H1 (cell line): ENCODE data around the gene CCR2. TPM values are rescaled to one million over a fixed set of nuclear protein-coding genes. Genes with fewer than 3 reads are reported as not detected.

Experiments used
- GTF2F1 ChIP-seq: IDR thresholded peaks from 2 replicates; pipeline ENCODE4 v1.6.1; 2012; ENCODE audit warnings: low read depth, low read length, improper control_type of control experiment, borderline replicate concordance
- NRF1 ChIP-seq: IDR thresholded peaks from 2 replicates; pipeline ENCODE4 v1.6.1; 2011; ENCODE audit warnings: mild to moderate bottlenecking, low read depth, low read length, improper control_type of control experiment
- POLR2AphosphoS5 ChIP-seq: IDR thresholded peaks from 2 replicates; pipeline ENCODE4 v1.6.1; 2011; ENCODE audit warnings: low read depth, low read length
- polyA plus RNA-seq, 7 experiments: library from polyadenylated mRNA; depleted of rRNA in 3 of 7; stranded (reverse) in 5 of 7; unstranded in 2 of 7; fragments of >200 nt in 5 of 7; fragments of 200-250 nt in 2 of 7; gene quantifications; 1 replicate in 5 of 7; 2 replicates in 1 of 7; 4 replicates in 1 of 7; pipeline versions ENCODE4 v1.2.1 to v1.2.3, GENCODE V29; 2011 to 2013; ENCODE audit warnings: missing spikeins in 2 of 7, mixed read lengths in 2 of 7
- total RNA-seq: library from RNA; stranded (reverse); fragmentation: NEBNext Ultra II Directional; extraction: Animal tissue kit (Norgen Biotek cat#: 25700); gene quantifications from 2 replicates; pipeline ENCODE4 v1.2.1, GENCODE V29; 2021

CCR2 gene
- total and polyA plus RNA-seq, 2 of the 8 experiments (the other 6 are each of a cell fraction or from before 2014, with no cell fraction given) = not detected

GRCh38 chr3:46351646-46352045, 2.3 kb upstream of the CCR2 start (continued):
- TF ChIP-seq GTF2F1 (no peak), POLR2AphosphoS5 (no peak), NRF1 (no peak)
